HG03064 (cell line): ENCODE data around the gene ABCA6.
A peak's percentile ranks its signal among the peaks of the same experiment; 100 is the strongest.

Experiments
- ATAC-seq: cut with Tn5 transposase; IDR thresholded peaks from one replicate; pipeline ENCODE4 v1.9.1; 2021; ENCODE audit warnings: low read depth; ENCODE audit not compliant: unreplicated experiment

Gene ABCA6

DNA sequence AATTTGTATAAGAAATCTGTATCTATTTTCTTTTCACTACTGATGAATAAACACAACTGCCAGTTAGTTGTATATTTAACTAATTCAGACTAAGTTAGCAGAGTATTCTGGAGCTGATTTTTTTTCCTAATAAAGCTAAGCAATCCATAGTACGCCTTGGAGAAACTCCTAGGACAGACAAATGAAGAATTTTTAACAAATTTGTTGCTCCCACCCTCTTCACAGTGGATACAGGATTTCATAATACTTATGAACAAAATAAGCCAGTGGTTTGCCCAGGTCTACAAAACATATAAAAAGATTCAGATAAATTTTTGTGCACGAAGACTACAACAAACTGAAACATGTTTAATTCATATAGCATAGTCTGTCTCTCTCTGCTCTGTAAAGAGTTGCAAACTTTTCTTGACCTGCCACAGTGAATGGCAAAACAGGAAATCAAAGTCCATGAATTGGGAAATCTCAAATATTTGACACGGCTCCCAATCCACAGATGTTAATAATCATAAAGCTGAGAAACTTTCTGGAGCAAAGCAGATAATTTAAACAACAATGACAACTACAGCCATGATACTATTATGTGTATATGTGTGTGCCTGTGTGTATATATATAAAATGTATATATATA, 594 bp upstream of the ABCA6 start:
- ATAC-seq, result no peak

DNA sequence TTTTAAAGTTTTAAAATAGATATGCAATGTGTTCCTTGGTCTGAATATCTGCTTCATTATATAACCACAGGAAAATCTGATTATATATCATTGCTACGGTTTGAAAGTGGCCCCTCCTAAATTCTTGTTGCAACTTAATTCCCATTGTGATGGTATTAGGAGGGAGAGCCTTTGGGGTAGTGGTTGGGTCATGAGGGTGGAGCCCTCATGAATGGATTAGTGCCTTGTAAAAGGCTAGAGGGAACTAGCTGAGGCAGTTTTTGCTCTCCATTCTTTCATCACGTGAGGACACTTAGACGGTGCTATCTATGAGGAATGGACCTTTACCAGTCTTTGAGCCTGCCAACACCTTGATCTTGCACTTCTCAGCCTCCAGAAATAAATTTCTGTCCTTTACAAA, 7.6 kb downstream of the ABCA6 start:
- ATAC-seq, result no peak

DNA sequence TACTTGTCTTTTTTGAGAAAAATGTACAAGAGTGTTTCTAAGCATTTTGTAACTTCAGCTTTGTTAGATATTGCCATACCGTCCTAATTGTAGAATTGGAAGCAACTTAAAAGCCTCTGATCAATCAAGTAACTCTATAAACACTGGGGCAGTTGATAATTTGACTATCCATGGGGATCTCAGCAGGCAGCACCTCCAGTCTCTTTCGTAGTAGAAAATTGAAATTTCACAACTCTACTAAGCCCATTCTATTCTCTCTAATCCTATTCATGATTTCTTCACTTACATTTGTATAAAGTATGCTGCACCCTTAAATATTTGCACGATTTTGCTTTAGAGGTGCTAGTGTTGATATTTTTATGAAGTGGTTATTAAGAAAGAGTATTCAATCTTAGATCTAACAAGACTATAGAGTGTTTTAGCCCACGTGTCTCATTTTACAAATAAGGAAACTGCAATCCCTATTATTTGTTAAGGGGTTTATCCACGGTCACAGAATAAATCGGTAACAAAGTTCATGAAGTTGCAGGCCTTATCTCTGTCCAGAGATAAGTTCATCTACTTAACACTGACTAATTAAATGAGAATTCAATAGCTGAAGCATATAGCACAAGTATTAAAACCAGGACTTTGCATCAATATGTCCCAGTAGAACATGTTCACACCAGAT, 10.9 kb downstream of the ABCA6 start:
- no peak for ATAC-seq

DNA sequence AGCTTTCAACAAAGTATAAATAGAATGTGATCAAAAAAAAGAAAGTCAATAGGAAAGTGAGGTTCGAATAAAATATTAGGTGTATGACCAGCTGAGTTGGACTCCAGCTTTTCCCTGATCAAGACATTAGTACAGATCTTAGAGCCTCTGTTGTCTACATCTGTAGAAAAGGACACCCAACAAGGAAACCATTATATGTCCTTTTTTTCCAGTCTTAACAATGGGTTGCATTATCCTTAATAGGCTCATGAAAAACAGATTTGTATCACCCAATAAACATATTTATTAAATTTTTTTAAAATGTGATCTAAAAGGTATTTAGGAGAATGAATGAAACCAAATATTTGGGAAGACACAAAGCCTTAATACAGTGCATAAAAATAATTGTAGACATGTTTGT, 18.1 kb downstream of the ABCA6 start:
- no peak for ATAC-seq

DNA sequence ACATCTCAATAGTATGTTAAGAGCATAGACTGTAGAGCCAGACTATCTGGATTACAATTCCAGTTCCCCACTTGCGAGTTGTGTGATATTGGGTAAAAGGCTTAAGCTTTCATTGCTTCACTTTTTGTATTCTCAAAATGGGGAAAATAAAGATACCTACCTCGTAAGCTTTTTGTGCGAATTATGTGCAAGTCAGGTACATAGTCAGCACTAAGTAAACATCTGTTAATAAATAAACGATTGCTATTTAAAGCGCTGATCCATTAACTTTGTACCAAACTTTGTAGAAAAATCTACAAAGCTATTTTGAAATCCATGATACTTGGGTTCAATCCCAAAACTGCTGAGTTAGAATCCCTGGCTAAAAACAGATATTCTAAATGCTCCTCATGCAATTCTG, 19.6 kb downstream of the ABCA6 start:
- ATAC-seq, result no peak

DNA sequence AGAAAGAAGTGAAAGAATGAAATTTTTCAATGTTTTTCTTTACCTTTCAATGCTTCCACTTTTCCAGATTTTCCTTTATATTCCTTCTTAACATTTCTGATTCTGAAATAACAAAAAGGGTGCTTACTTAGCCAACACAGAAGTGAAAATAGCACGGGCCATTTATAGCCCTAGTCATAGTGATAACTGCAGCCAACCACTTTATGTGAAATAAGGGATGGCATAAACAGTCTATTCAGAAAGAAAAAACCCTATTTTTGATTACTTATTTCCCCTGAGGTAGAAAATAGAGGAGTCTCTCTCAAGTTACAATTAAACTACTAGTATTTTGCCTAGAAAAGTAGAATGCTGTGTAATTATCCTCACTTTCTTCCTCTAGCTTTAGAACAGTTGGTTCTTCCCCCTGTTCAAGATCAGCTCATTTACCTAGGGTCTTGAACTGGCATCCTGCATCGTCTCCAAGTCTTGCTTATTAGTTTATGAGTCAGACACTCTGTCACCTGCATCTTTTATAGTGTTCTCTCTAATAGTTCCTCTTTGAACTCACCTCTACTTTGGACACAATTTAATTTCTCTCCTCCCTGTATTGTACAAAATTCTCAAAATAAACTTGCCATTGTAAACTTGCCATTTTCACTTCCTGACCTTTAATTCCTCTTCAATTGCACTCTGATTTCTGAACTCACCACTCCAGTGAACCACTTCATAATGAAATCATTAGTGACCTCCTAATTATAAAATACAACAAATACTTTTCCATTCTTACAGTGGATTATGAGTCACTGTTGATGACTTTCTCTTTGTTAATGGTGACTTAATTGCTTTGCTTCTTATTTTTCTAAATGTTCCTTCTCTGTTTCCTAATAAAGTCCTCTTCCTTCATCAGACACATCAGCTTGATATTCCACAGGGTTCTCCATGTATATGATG, 23.6 kb downstream of the ABCA6 start:
- peak; percentile 45 for ATAC-seq

DNA sequence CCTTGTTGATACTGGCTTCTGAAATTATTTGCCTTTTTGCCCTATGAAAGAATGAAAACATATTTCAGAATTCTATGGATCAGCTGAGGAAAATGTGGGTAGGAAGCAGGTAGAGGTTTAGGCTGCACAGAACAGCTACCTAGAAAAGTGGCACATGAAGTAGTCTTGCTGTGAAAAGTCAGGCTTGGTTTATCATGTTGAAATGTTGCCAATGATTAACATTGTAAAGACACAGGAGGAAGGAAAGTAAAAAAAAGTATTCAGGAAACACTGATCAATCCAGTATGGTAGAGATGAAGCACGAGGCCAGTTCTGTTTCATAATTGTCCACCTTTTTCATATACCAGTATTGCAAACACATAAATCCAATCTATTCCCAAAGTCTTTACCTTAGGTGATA, 29.9 kb downstream of the ABCA6 start:
- no peak for ATAC-seq

DNA sequence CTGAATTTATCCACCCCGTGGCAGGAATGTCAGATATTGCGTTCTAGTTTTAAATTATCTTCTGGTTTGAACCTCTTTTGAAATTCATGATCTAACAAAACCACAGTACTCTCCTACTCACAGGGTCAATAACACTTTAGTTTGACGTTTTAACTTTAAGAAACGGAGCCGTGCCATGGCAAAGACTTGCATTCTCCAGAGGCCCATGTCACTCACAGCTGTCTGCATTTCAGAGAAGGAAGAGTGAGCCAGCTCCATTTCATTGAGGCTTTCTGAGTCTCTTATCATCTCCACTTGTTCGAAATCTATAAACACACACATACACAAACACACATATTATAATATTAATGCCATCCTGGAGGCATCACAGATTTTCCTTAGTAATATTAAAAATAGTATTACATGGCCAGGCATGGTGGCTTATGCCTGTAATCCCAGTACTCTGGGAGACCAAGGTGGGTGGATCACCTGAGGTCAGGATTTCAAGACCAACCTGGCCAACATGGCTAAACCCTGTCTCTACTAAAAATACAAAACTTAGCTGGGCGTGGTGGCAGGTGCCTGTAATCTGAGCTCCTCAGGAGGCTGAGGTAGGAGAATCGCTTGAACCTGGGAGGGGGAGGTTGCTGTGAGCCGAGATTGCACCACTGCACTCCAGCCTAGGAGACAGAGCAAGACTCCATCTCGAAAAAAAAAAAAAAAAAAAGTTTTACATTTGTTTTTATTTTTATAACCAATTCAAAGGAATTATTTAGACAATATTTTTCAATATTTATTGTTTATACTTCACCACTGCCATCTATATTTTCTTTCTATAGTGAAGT, 35.6 kb downstream of the ABCA6 start:
- no peak for ATAC-seq

DNA sequence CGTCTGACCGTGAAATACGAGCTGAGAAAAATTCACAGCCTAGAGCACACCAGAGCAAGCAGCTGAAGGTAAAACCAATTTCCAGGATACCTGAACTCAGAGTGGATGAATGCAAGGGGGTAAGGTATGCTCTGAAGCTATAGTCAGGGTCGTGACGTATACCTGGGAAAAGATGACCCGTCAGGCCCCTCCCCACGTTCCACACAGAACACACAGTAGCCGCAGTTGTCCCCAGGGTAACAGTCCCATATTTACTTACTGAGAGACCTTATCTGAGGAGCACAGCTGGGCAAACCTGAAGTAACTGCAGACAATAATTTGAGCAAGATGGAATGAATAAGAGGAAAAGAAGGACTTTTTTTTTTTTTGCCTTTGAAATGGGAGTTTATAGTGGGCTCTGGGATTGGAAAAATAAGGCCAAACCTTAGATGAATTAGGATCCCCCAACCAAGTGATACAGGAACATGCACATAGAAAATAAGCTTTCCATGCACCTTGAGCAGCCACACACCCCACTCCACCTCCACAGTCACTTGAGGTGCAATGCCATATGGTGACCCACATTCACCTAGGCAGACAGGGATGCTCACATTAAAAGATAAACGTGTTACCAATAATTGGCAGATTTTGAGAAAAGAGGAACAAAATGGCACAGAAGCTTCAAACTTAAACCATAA, 38.0 kb downstream of the ABCA6 start:
- no peak for ATAC-seq

DNA sequence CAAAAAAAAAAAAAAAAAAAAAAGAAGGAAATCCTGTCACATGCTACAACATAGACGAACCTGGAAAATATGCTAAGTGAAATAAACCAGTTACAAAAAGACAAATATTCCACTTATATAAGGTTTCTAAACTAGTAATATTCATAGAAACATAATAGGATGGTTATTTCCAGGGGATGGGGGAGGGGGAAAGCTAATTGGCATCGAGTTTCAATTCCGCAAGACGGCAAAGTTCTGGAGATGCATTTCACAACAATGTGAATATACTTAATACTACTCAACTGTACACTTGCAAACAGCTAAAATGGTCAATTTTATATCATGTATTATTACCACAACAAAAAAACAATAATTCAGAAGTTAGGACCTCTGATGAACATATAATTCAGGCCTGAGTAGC, 43.1 kb downstream of the ABCA6 start:
- ATAC-seq, result no peak

DNA sequence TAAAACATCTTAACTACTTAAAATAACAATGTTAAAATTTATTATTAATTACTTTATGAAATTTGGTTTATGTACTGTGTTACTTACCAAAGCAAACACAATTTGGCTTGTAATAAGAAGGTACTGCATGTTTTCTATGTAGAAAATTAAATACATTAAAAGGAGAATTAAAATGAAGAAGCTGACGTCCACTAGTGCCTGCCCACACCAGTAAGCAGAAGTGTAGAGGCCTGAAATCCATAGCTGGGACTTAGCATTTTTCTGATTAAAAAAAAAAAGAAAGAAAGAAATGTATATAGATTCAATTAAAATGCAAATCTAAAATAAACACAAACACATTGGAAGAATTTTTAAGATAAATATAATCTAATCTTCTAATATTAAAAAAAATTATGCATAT, 45.2 kb downstream of the ABCA6 start:
- no peak for ATAC-seq

DNA sequence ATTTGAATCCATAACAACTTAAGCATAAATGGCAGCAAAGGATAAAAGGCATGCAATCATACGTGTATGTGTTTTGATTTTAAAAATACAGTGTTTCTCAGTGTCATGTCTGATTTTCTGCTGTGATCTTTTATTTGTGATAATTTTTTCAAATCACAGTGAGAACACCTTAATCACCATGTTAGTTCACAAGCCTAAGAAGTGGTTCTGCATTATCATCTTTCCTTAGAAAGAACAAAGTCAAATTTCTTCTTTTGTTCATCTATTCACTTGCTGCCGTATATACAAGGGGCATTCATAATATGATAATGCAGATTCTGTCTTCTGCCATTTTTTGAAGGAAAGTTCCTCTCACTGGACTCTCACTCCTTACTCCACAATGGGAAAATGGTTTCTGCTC, 47.7 kb downstream of the ABCA6 start:
- no peak for ATAC-seq

DNA sequence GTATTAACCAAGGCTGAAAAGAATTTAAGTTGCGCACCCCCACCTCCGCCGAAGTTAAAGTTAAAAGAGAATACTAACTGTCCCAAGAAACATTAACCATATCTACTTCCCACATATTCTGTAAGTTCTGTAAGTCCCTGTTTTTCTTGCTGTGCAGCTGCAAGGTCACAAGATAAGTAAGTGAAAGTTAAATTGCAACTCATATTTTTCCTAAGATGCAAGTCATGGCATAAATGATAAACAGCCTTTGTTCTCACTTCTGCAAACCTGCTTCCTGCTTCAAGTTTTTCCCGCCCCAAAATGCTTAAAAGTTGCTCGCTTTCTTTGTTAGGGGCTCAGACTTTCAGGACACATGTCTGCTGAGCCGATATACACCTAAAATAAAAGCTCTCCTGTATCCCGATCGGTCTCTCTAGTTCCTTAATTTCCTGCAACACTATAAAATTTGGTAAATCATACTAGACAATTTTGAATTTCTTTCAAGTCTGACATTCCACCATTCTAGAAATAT, 48.4 kb downstream of the ABCA6 start:
- no peak for ATAC-seq

DNA sequence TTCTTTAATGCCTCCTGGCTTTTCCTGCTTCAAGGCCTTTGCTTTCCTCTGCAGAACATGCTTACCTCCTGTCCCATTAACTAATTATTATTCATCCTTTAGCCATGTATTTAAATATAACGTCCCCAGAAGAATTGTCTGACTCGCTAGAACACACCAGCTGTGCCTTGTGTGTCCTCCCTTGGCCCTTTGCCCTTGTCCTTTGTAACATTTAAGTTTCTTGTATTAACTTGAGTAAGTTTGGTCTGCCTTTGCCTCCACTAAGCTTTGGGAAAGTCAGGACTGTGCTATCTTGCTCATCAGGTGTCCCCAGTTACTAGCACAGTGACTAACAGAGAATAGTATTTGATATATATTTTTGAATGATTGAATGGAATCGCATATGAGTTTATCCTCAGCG, 51.3 kb downstream of the ABCA6 start:
- no peak for ATAC-seq

DNA sequence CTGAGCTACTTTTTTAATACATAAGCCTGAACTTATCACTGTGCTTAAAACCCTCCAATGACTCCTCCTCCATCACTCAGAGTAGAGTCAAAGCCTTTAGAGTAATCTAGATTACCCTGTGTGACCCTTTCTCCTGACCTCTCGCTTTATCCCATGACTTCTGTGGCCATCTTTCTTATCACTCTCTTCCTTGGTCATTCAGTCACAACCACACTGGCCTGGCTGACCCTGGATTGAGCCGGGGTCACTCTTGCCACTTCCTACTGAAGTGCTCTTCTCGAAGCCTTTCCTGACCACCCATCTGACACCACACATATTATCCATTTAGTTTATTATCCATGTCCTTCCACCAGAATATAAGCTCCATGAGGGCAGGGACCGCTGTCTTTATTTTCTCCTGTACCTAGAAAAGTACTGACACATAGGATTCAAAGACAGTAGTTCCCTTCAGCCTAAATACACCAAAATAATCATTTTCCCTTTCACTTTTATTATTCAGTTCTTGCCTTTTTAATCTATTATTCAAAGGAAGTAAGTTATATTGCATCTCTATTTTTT, 53.0 kb downstream of the ABCA6 start:
- ATAC-seq, result no peak

DNA sequence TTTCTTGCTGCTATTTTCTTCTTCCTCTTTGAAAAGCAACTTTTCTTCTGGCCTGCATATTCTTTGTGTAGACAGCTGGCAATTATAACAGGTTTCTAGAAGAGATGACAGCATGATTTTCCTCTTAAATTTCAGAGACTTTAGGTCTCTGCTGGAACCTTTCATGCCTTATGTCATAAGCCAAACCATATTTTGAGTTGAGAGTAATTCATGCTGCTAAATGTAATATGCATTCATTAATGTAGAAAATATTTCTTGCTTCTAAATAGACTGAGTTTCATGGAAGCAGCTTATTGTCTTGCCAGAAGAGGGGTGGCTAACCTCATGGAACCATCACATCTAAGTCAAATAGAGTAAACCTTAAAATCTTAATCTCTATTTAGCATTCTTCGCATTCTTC, 55.1 kb downstream of the ABCA6 start:
- no peak for ATAC-seq

DNA sequence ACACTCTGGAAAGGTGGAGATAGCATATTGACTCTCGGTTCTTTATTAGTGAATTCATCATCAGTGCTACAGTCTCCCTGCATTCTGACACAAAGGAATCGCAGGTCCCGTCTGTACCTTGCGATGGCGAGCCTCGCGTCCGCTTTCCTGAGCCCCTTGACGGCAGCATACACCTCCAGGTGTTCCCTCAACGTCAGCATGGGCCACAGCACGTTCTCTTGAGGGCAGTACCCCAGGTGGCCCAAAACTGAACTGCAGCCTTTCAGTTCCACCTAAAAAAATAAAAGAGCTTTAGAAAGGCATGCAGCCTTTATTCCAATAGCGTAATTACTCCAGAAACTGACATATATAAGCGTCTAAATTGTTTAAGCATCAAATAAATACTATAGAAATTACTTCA, 56.8 kb downstream of the ABCA6 start:
- no peak for ATAC-seq

DNA sequence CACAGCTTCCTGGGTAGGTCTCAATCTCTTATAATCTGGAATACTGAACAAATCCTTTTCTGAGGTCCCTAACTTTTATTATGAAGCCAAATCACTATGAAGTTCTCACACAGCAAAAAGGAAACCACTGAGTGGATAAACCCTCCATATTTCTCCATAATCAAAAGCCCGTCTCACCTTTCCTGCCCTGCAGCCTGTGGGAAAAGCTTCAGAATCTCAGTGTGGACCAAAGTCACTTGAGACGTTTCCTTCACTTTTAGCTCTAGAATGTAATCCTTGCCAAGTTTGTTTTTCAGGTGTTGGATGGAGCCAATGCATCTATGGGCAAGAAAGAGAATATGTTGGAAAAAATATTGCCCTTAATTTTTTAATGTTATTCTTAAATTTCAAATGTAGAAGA, 59.0 kb downstream of the ABCA6 start:
- ATAC-seq, result no peak

DNA sequence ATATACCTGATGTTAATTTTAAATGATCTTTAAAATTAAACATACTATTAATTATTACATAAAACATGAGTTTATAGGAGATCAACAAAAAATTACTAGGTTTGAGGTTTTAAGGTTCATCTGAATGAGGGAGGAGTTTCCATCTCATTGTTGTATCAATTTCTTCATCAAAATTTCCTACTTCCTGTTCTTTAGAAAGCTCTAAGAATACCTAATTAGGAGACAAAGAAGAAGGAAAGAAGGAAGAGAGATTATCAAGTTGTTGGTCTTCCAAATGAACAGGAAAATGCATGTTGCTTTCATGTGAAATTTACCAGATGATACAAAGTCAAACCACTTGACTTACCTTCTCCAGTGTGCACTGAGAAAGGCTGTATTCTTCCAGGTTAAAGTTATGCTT, 62.8 kb downstream of the ABCA6 start:
- no peak for ATAC-seq

DNA sequence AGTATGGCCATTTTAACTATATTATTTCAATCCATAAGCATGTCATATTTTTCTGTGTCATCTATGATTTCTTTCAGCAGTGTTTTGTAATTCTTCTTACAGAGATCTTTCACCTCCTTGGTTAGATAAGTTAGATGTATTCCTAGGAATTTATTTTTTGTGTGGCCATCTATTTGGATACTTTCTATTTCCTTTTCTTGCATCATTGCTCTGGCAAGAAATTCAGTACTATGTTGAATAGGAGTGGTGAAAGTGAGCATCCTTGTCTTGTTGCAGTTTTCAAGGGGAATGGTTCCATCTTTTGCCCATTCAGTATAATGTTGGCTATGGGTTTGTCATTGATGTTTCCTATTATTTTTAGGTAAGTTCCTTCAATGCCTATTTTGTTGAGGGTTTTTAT, 65.9 kb downstream of the ABCA6 start:
- ATAC-seq, result no peak
